H1 (cell line): Measurements from ENCODE around the gene RTTN. TPM values are rescaled to one million over a fixed set of nuclear protein-coding genes. Genes with fewer than 3 reads are reported as not detected.

Source experiments
- CTCF ChIA-PET: fragments of 300-600 bp; sonication (Branson Sonifier 250); formaldehyde crosslinking; loops from one replicate; lab custom pipeline; 2021; ENCODE audit not compliant: partially characterized antibody; lab: Charles Lee
- POLR2A ChIA-PET: fragments of 300-600 bp; sonication (Branson Sonifier 250); formaldehyde crosslinking; loops from one replicate; lab custom pipeline; 2021; ENCODE audit warnings: inconsistent platforms; ENCODE audit not compliant: partially characterized antibody; lab: Charles Lee
- DNase-seq, 2 experiments: peaks; one replicate each; pipeline versions ENCODE4 v3.0.0 to v3.0.0-alpha.2; 2010 to 2022; ENCODE audit warnings: low spot score in 2 of 2, low read depth in 1 of 2, mixed read lengths in 1 of 2
- FAIRE-seq: peaks from 2 replicates; lab custom pipeline; 2011; peaks lifted over from hg19 to GRCh38; lab: Jason Lieb, UNC
- H2AFZ ChIP-seq: 2 replicates; pipeline ENCODE4 v1.8.1; 2012; ENCODE audit warnings: low read length, inconsistent platforms
- H2AK5ac ChIP-seq: 2 replicates; pipeline ENCODE4 v1.6.1; 2013; ENCODE audit warnings: low read depth, low read length
- H2BK120ac ChIP-seq: replicated peaks from 2 replicates; pipeline ENCODE3; 2013; ENCODE audit warnings: low read depth, low read length, inconsistent platforms
- H2BK12ac ChIP-seq: 2 replicates; pipeline ENCODE4 v1.6.1; 2013; ENCODE audit warnings: low read depth, low read length
- H2BK15ac ChIP-seq: 2 replicates; pipeline ENCODE4 v1.6.1; 2013; ENCODE audit warnings: low read length
- H2BK20ac ChIP-seq: 2 replicates; pipeline ENCODE4 v1.6.1; 2013; ENCODE audit warnings: low read length
- H2BK5ac ChIP-seq: 2 replicates; pipeline ENCODE4 v1.6.1; 2013; ENCODE audit warnings: low read depth, low read length
- H3K14ac ChIP-seq: 2 replicates; pipeline ENCODE4 v1.6.1; 2013; ENCODE audit warnings: inconsistent platforms; ENCODE audit not compliant: insufficient read length
- H3K18ac ChIP-seq: 2 replicates; pipeline ENCODE4 v1.6.1; 2013; ENCODE audit warnings: low read length; ENCODE audit errors: extremely low read depth
- H3K23ac ChIP-seq: 2 replicates; pipeline ENCODE4 v1.6.1; 2013; ENCODE audit warnings: inconsistent platforms; ENCODE audit not compliant: insufficient read length
- H3K23me2 ChIP-seq: 2 replicates; pipeline ENCODE4 v1.6.1; 2013; ENCODE audit warnings: low read depth, low read length
- H3K27ac ChIP-seq: 2 replicates; pipeline ENCODE4 v1.6.1; 2011; ENCODE audit warnings: low read depth, low read length, inconsistent platforms
- H3K27me3 ChIP-seq, 4 experiments: replicated peaks in 1 of 4; 1 replicate in 1 of 4; 2 replicates in 3 of 4; pipeline versions ENCODE4 v1.6.1 to v1.8.1; 2011 to 2013; ENCODE audit warnings: low read length in 3 of 4, mild to moderate bottlenecking in 3 of 4, inconsistent platforms in 2 of 4, mixed read lengths in 2 of 4, moderate library complexity in 1 of 4; ENCODE audit not compliant: control insufficient read depth in 3 of 4, insufficient read depth in 3 of 4; ENCODE audit errors: extremely low read depth in 1 of 4
- H3K36me3 ChIP-seq, 4 experiments: 2 replicates each; pipeline versions ENCODE4 v1.6.1 to v1.8.1; 2011 to 2013; ENCODE audit warnings: mild to moderate bottlenecking in 4 of 4, low read length in 3 of 4, moderate library complexity in 2 of 4, control low read depth in 1 of 4, inconsistent platforms in 1 of 4; ENCODE audit not compliant: insufficient read depth in 4 of 4, control insufficient read depth in 2 of 4
- H3K4ac ChIP-seq: replicated peaks from 2 replicates; pipeline ENCODE3; 2013; ENCODE audit warnings: low read length, low read depth, mixed read lengths, inconsistent platforms; ENCODE audit not compliant: insufficient read length
- H3K4me1 ChIP-seq, 4 experiments: replicated peaks in 1 of 4; 1 replicate in 1 of 4; 2 replicates in 3 of 4; pipeline versions ENCODE4 v1.6.1 to v1.8.1; 2011 to 2013; ENCODE audit warnings: low read length in 3 of 4, inconsistent platforms in 2 of 4, mixed read lengths in 1 of 4; ENCODE audit not compliant: insufficient read depth in 4 of 4, control insufficient read depth in 3 of 4
- H3K4me2 ChIP-seq, 2 experiments: 2 replicates each; pipeline versions ENCODE4 v1.6.1 to v1.8.1; 2011 to 2013; ENCODE audit warnings: low read depth in 2 of 2, low read length in 2 of 2, control low read depth in 1 of 2, inconsistent platforms in 1 of 2, mild to moderate bottlenecking in 1 of 2; ENCODE audit not compliant: insufficient read depth in 1 of 2
- H3K4me3 ChIP-seq, 4 experiments: fragments of 200-600, 300-600 bp in 1 of 4; sonication (generic), shearing (Covaris generic), sonication (Bioruptor Twin) in 1 of 4; 2 replicates each; pipeline versions ENCODE4 v1.5.1 to v1.8.1; 2011 to 2016; ENCODE audit warnings: low read length in 4 of 4, low read depth in 3 of 4, control low read depth in 2 of 4, inconsistent platforms in 2 of 4, mild to moderate bottlenecking in 2 of 4, mixed read lengths in 1 of 4, moderate library complexity in 1 of 4; ENCODE audit not compliant: insufficient read depth in 2 of 4; ENCODE audit errors: extremely low read depth in 1 of 4
- H3K56ac ChIP-seq: replicated peaks from 2 replicates; pipeline ENCODE3; 2013; ENCODE audit warnings: low read depth, mild to moderate bottlenecking, mixed read lengths, low read length, inconsistent platforms; ENCODE audit not compliant: insufficient read length
- H3K79me1 ChIP-seq: 2 replicates; pipeline ENCODE4 v1.6.1; 2013; ENCODE audit warnings: low read depth, low read length, control low read depth
- H3K79me2 ChIP-seq, 2 experiments: 2 replicates each; pipeline versions ENCODE4 v1.6.1 to v1.8.1; 2012 to 2013; ENCODE audit warnings: low read length in 2 of 2, mild to moderate bottlenecking in 2 of 2, inconsistent platforms in 1 of 2; ENCODE audit not compliant: insufficient read depth in 2 of 2, control insufficient read depth in 1 of 2
- H3K9ac ChIP-seq, 4 experiments: replicated peaks in 1 of 4; 1 replicate in 1 of 4; 2 replicates in 3 of 4; pipeline versions ENCODE4 v1.6.1 to v1.8.1; 2011 to 2013; ENCODE audit warnings: low read depth in 3 of 4, low read length in 3 of 4, control low read depth in 2 of 4, mild to moderate bottlenecking in 2 of 4, moderate library complexity in 2 of 4, inconsistent platforms in 1 of 4; ENCODE audit errors: extremely low read depth in 1 of 4
- H3K9me3 ChIP-seq, 2 experiments: 2 replicates each; pipeline versions ENCODE4 v1.6.1 to v1.8.1; 2012 to 2013; ENCODE audit warnings: mild to moderate bottlenecking in 2 of 2, moderate library complexity in 2 of 2, control low read depth in 1 of 2, inconsistent platforms in 1 of 2, low read depth in 1 of 2, low read length in 1 of 2, mixed read lengths in 1 of 2; ENCODE audit not compliant: insufficient read depth in 2 of 2
- H4K20me1 ChIP-seq, 2 experiments: replicated peaks in 1 of 2; 2 replicates each; pipeline versions ENCODE3 to v1.8.1; 2011 to 2013; ENCODE audit warnings: inconsistent platforms in 2 of 2, low read length in 2 of 2, mild to moderate bottlenecking in 1 of 2; ENCODE audit not compliant: insufficient read depth in 2 of 2, control insufficient read depth in 1 of 2
- H4K5ac ChIP-seq: 2 replicates; pipeline ENCODE4 v1.6.1; 2013; ENCODE audit warnings: low read length, low read depth, mixed read lengths, inconsistent platforms; ENCODE audit not compliant: insufficient read length
- H4K8ac ChIP-seq: 2 replicates; pipeline ENCODE4 v1.8.0; 2013; ENCODE audit warnings: mild to moderate bottlenecking, moderate library complexity, low read length, inconsistent platforms; ENCODE audit not compliant: insufficient read depth; ENCODE audit errors: extremely low read depth
- H4K91ac ChIP-seq: replicated peaks from 2 replicates; pipeline ENCODE3; 2013; ENCODE audit warnings: low read length, mixed read lengths, inconsistent platforms; ENCODE audit not compliant: insufficient read length
- ASH2L ChIP-seq: fragments of 200-600, 300-600 bp; sonication (generic); IDR thresholded peaks from one replicate; pipeline ENCODE4 v1.7.1; 2017; ENCODE audit warnings: low read length
- CBX5 ChIP-seq: fragments of 300-800, 300-1000 bp; sonication (generic); IDR thresholded peaks from 2 replicates; pipeline ENCODE4 v1.7.1; 2016; ENCODE audit warnings: antibody characterized with exemption, low read length, low read depth
- CBX8 ChIP-seq: fragments of 300-800, 300-1000 bp; sonication (generic); IDR thresholded peaks from 2 replicates; pipeline ENCODE4 v1.7.1; 2016; ENCODE audit warnings: low read depth, low read length, borderline replicate concordance
- EZH2 ChIP-seq: fragments of 200-600 bp; sonication (generic); IDR thresholded peaks from 2 replicates; pipeline ENCODE4 v1.7.1; 2012; ENCODE audit warnings: low read depth, mild to moderate bottlenecking, moderate library complexity, low read length, inconsistent platforms; ENCODE audit not compliant: severe bottlenecking
- GABPA ChIP-seq: IDR thresholded peaks from 2 replicates; pipeline ENCODE4 v1.6.1; 2011; ENCODE audit warnings: mild to moderate bottlenecking, low read length, moderate library complexity, borderline replicate concordance; ENCODE audit not compliant: insufficient read depth
- JUND ChIP-seq: IDR thresholded peaks from 2 replicates; pipeline ENCODE4 v1.6.1; 2011; ENCODE audit warnings: mild to moderate bottlenecking, improper control_type of control experiment, low read length
- MAFK ChIP-seq: IDR thresholded peaks from 2 replicates; pipeline ENCODE4 v1.6.1; 2012; ENCODE audit warnings: low read depth, mild to moderate bottlenecking, improper control_type of control experiment, low read length
- NANOG ChIP-seq: IDR thresholded peaks from 2 replicates; pipeline ENCODE4 v1.6.1; 2011; ENCODE audit warnings: low read length, low read depth, mild to moderate bottlenecking, inconsistent platforms; ENCODE audit not compliant: insufficient read depth, poor library complexity, severe bottlenecking
- POLR2AphosphoS5 ChIP-seq: IDR thresholded peaks from 2 replicates; pipeline ENCODE4 v1.6.1; 2011; ENCODE audit warnings: low read depth, low read length
- SAP30 ChIP-seq: fragments of 300-600 bp; sonication (generic); IDR thresholded peaks from 2 replicates; pipeline ENCODE4 v1.7.1; 2012; ENCODE audit warnings: low read length, moderate library complexity, mild to moderate bottlenecking, inconsistent platforms; ENCODE audit not compliant: insufficient read depth, insufficient replicate concordance
- SP1 ChIP-seq: IDR thresholded peaks from 2 replicates; pipeline ENCODE4 v1.6.1; 2011; ENCODE audit warnings: low read depth, low read length
- SUZ12 ChIP-seq: fragments of 200-600 bp; sonication (generic); IDR thresholded peaks from 2 replicates; pipeline ENCODE4 v1.6.1; 2012; ENCODE audit warnings: mild to moderate bottlenecking, inconsistent platforms, low read length, moderate library complexity, mixed read lengths
- USF2 ChIP-seq: IDR thresholded peaks from 2 replicates; pipeline ENCODE4 v1.6.1; 2011; ENCODE audit warnings: low read length, improper control_type of control experiment
- polyA plus RNA-seq, 7 experiments: library from polyadenylated mRNA; depleted of rRNA in 3 of 7; stranded (reverse) in 5 of 7; unstranded in 2 of 7; fragments of >200 nt in 5 of 7; fragments of 200-250 nt in 2 of 7; gene quantifications; 1 replicate in 5 of 7; 2 replicates in 1 of 7; 4 replicates in 1 of 7; pipeline versions ENCODE4 v1.2.1 to v1.2.3, GENCODE V29; 2011 to 2013; ENCODE audit warnings: missing spikeins in 2 of 7, mixed read lengths in 2 of 7
- total RNA-seq: library from RNA; stranded (reverse); fragmentation: NEBNext Ultra II Directional; extraction: Animal tissue kit (Norgen Biotek cat#: 25700); gene quantifications from 2 replicates; pipeline ENCODE4 v1.2.1, GENCODE V29; 2021
- TF ChIP-seq, protein P1 (sequence below): IDR thresholded peaks from 2 replicates; pipeline ENCODE4 v1.6.1; 2011; ENCODE audit warnings: low read depth, mild to moderate bottlenecking, low read length; ENCODE audit not compliant: insufficient read depth

The RTTN gene
- total and polyA plus RNA-seq, 2 of the 8 experiments (the other 6 are each of a cell fraction or from before 2014, with no cell fraction given), result 9.1 to 21.4 TPM

DNA sequence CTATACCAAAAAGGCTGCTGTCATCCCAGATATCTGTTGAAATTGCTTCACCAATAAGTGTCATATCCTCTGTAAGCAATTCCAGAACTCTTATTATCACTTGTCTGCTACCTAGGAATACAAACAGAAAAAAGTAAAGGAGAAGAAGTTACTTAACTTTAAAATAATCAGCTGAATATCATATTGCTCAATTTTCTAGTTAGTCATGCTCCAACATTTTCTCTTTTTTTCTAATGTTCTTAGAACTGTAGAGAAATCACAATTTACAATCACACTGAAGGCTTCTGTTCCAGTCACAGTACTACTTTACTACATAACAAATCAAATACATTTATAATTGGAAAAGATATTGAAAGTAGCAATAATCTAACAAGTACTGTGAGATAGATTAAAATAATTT, 17.4 kb downstream of the RTTN start:
- FAIRE-seq, result no peak
- CTCF ChIA-PET, result interaction anchor here (2.0 kb wide), 1 partner anchor 7 kb away, joined by 9 read pairs; no protein-coding TSS in a partner anchor
- TF ChIP-seq POLR2AphosphoS5 (no peak), CBX5 (no peak), JUND (no peak), EZH2 (no peak), SP1 (no peak), USF2 (no peak), ASH2L (no peak), MAFK (no peak), NANOG (no peak), CBX8 (no peak), SUZ12 (no peak), SAP30 (no peak), GABPA (no peak)
- TF ChIP-seq, protein P1, sequence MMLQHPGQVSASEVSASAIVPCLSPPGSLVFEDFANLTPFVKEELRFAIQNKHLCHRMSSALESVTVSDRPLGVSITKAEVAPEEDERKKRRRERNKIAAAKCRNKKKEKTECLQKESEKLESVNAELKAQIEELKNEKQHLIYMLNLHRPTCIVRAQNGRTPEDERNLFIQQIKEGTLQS, result no peak

More for the DNA sequence above, 17.4 kb downstream of the RTTN start:
- Histone ChIP-seq H3K27ac (no peak overlapping the region), H4K5ac (no peak overlapping the region), H3K4ac (no peak overlapping the region), H3K23ac (no peak overlapping the region), H4K91ac (no peak overlapping the region), H3K79me2 (no peaks in the 10 kb centered on the region), H4K8ac (no peak overlapping the region), H2BK12ac (no peak overlapping the region), H2BK15ac (no peak overlapping the region), H3K4me1 (no peaks in the 10 kb centered on the region), H2BK5ac (no peak overlapping the region), H3K4me2 (no peak overlapping the region), H3K9me3 (no peaks in the 10 kb centered on the region), H3K18ac (no peak overlapping the region), H3K23me2 (no peaks in the 10 kb centered on the region), H3K14ac (no peak overlapping the region), H3K27me3 (no peaks in the 10 kb centered on the region), H2BK20ac (no peak overlapping the region), H3K9ac (no peak overlapping the region), H2AK5ac (no peak overlapping the region), H3K56ac (no peak overlapping the region), H3K4me3 (no peak overlapping the region), H4K20me1 (no peaks in the 10 kb centered on the region), H2AFZ (no peak overlapping the region), H3K36me3 (peaks cover 0 to 25% (median 9%) of the 10 kb centered on the region in 4 experiments), H2BK120ac (no peak overlapping the region), H3K79me1 (no peaks in the 10 kb centered on the region; the same call in 1 of the 2 replicates)
- DNase-seq, result no peak
- POLR2A ChIA-PET, result no interaction called here
